ENCODE results near the gene AHCTF1. TPM values are rescaled to one million over a fixed set of nuclear protein-coding genes. Genes with fewer than 3 reads are reported as not detected.

Gene AHCTF1
- total and polyA plus RNA-seq, 9 of the 15 experiments (the other 6 are each of a cell fraction or from before 2014, with no cell fraction given): 9.4 to 102 (median 47.6) TPM

GRCh38 chr1:246959944-246960693, 28.4 kb upstream of the AHCTF1 start (continued):
- TF ChIP-seq ELF1 (tag; IDR thresholded peaks at IDR 0.05): no peak
- TF ChIP-seq PPARD (CRISPR knock-in tag; IDR thresholded peaks at IDR 0.05): no peak
- TF ChIP-seq REST (IDR thresholded peaks at IDR 0.05; ENCODE audit: borderline replicate concordance): peak; percentile 34; the same call in 1 of the 2 replicates
- no peak for TF ChIP-seq REST (CRISPR knock-in tag; IDR thresholded peaks at IDR 0.05; ENCODE audit: low read depth)
- TF ChIP-seq ILK (tag; IDR thresholded peaks at IDR 0.05; ENCODE audit: borderline replicate concordance, low read depth): no peak
- TF ChIP-seq L3MBTL2 (IDR thresholded peaks at IDR 0.05): peak; percentile 30; the same call in 1 of the 2 replicates
- no peak for TF ChIP-seq SIX5 (IDR thresholded peaks at IDR 0.05; ENCODE audit: borderline replicate concordance in 1 of 2, insufficient read depth in 1 of 2, low read depth in 1 of 2, low read length in 2 of 2)
- peak; percentile 89 for TF ChIP-seq MAFK (IDR thresholded peaks at IDR 0.05; ENCODE audit: low read length)
- TF ChIP-seq BRD4 (IDR thresholded peaks at IDR 0.05): no peak
- TF ChIP-seq ZBTB17 (CRISPR knock-in tag; IDR thresholded peaks at IDR 0.05): no peak
- no peak for TF ChIP-seq KLF10 (CRISPR knock-in tag; IDR thresholded peaks at IDR 0.05)
- TF ChIP-seq ATF7 (IDR thresholded peaks at IDR 0.05): peak; percentile 72
- TF ChIP-seq THRAP3 (IDR thresholded peaks at IDR 0.05; ENCODE audit: borderline replicate concordance): no peak
- peak; percentile 13; the same call in 1 of the 2 replicates for TF ChIP-seq GABPA (tag; conservative IDR thresholded peaks at IDR 0.05; ENCODE audit: low read depth)
- peak; percentile 67 for TF ChIP-seq EP400 (IDR thresholded peaks at IDR 0.05)
- peak; percentile 78 for TF ChIP-seq BACH1 (tag; IDR thresholded peaks at IDR 0.05)
- no peak for TF ChIP-seq EGR1 (conservative IDR thresholded peaks at IDR 0.05)

Measured in K562 (cell line).